VCaP (cell line): ENCODE data around the gene TCF12.

ENCODE experiments used
- H3K27ac ChIP-seq: fragments of 450-650 bp; 2 replicates; pipeline ENCODE4 v1.5.1; 2017
- TF ChIP-seq, protein P1 (sequence below): fragments of 450-650 bp; conservative IDR thresholded peaks from 2 replicates; pipeline ENCODE4 v1.5.1; 2017; ENCODE audit warnings: mild to moderate bottlenecking, moderate library complexity

The TCF12 gene

DNA sequence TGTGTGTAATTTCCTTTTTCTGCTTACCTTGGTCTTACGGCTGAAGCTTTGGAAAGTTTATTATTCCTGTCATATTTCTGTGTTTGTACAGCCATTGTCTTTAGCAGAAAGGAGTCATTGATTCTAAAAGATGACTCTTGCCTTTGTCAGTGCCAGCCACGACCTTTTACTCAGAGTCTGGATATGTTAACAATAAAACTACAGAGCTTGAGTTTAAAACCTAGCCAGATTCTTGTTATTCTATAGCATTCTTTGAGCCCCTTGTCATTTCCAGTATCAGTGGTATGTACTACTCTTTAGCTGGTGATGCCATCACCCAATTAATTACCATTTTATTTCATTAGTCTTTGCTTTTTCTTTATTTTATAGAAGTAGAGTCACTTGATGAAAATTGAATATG lies 142.4 kb downstream of the TCF12 start:
- H3K27ac ChIP-seq, result no peak overlapping the region
- TF ChIP-seq, protein P1, sequence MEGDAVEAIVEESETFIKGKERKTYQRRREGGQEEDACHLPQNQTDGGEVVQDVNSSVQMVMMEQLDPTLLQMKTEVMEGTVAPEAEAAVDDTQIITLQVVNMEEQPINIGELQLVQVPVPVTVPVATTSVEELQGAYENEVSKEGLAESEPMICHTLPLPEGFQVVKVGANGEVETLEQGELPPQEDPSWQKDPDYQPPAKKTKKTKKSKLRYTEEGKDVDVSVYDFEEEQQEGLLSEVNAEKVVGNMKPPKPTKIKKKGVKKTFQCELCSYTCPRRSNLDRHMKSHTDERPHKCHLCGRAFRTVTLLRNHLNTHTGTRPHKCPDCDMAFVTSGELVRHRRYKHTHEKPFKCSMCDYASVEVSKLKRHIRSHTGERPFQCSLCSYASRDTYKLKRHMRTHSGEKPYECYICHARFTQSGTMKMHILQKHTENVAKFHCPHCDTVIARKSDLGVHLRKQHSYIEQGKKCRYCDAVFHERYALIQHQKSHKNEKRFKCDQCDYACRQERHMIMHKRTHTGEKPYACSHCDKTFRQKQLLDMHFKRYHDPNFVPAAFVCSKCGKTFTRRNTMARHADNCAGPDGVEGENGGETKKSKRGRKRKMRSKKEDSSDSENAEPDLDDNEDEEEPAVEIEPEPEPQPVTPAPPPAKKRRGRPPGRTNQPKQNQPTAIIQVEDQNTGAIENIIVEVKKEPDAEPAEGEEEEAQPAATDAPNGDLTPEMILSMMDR, result no peak

DNA sequence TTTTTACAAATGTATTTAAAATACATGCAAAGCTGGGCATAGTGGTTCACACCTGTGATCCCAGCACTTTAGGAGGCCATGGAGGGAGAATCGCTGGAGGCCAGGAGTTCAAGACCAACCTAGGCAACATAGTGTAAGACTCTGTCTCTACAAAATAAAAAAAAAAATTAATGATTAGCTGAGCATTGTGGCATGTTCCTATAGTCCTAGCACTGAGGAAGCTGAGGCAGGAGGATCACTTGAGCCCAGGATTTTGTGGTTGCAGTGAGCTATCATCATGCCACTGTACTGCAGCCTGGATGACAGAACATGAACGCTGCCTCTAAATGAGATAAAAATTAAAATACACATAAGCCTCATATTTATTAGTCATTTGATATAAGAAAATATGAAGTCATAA lies 142.8 kb downstream of the TCF12 start:
- TF ChIP-seq, protein P1, result no peak
- no peak overlapping the region for H3K27ac ChIP-seq

DNA sequence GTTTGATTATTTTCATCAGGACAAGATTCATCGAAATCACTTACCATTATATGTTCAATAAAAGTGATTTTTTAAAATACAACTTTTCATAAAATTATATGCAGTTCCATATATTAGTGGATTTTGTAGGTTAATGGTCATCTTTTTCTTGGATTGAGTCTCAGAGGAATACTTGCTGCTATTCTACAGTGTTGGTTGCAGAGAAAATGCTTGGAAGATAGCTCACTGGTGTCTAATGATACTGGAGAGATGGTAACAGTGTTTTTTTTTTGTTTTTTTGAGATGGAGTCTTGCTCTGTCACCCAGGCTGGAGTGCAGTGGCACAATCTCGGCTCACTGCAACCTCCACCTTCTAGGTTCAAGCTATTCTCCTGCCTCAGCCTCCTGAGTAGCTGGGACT lies 143.3 kb downstream of the TCF12 start:
- H3K27ac ChIP-seq, result no peak overlapping the region
- TF ChIP-seq, protein P1, result no peak

DNA sequence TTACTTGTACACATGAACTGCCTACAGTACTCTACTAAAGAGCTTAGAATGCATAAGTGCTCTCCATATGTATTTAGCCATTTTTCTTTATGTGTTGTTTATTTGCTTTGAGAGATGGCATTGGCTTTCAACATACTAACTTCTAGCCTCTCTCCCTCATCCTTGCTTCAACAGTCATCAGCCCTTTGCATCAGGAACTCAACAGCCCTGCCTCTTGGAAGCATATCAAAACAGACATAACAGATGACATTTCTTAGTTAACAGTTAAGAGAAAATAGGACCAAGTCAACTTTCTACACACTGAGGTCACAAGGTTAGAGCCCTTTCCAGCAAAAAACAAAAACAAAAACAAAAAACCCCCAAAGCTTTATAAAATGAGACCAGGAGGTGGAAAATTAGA lies 145.6 kb downstream of the TCF12 start:
- TF ChIP-seq, protein P1, result no peak
- no peak overlapping the region for H3K27ac ChIP-seq

DNA sequence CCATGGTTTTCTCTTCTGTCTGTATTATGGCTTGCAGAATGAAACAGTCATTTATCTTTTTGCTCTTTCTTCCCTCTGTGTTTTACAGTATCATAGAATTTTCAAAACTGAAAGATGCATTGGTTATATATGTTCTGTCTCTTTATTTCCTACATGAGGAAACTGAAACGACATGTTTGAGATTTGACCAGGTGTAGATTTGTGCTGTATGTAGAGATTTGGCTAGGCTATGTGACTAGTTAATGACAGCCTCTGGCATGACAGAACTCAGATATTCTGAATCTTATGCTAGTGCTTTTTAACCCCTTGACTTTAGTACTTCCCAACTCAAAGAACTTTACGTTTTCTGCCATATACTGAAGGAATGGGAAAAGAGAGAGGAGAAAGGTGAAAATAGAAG lies 151.0 kb downstream of the TCF12 start:
- TF ChIP-seq, protein P1, result no peak
- H3K27ac ChIP-seq, result no peak overlapping the region

DNA sequence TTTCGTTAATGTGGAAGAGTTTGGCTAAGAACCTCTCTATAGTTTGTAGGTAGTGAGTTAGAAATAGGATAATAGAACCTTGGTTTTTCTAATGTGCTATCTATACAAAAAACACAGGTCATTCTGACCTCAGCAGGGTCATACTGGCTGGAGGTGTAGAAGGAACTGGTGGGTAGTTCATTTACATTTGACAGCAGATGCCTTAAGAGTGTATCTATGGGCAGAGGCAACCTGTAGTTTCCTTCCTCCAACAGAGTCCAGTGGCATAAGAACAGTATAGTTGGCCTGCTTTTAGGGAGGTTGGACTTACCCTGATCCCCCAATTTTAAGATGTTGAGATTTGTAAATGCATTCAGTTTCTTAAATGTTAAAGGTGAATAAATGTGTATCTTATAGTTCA lies 152.2 kb downstream of the TCF12 start:
- H3K27ac ChIP-seq, result no peak overlapping the region
- TF ChIP-seq, protein P1, result no peak

DNA sequence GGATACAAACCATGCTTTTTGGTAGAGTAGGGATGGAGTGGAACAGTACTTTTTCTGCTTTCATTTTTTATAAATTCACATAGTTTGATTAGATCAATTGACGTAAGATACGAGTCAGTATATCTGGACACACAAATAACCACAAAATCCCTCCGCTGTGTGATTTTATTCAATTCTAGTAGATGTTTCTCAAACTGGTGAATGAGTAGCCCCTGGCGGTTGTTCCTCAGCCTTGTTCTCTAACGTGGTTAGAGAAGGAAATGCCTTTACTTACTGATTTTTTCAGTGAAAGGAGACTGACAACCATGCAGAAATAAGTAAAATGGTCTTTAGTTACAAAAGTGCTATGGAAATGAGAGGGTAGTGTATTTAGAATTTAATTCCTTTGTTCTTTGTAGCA lies 161.0 kb downstream of the TCF12 start:
- TF ChIP-seq, protein P1, result no peak
- H3K27ac ChIP-seq, result no peak overlapping the region
